PC-9 (cell line): ENCODE data around the gene ZBTB7C.

ENCODE experiments used
- EZH2 ChIP-seq: fragments of 200-600 bp; sonication (generic); IDR thresholded peaks from 2 replicates; pipeline ENCODE4 v1.8.0; 2017; ENCODE audit warnings: antibody characterized with exemption, low read depth
- TF ChIP-seq, protein P1 (sequence below): fragments of 200-600 bp; sonication (generic); conservative IDR thresholded peaks from 2 replicates; pipeline ENCODE4 v1.6.1; 2017; ENCODE audit warnings: mixed run types, antibody characterized with exemption, mild to moderate bottlenecking, moderate library complexity

DNA sequence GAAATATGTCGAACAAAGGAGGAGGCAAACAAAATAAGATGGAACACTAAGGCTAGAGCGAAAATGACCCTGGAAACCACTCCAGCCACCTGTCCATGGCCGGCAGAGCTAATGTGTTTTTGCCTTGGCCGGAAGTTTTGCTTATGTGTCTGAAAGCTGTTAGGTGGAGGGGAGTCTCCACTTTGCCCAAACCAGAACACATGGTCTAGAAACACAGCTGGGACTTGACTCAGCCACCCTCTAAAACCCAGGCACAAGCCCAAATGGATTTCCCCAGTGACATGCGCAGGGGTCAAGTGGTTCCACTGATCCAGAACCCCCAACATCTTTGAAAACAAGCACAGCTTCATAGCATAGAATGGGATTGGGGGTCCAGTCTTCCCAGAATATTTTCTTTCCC lies 159.3 kb downstream of the ZBTB7C start:
- no peak for TF ChIP-seq EZH2
- TF ChIP-seq, protein P1, sequence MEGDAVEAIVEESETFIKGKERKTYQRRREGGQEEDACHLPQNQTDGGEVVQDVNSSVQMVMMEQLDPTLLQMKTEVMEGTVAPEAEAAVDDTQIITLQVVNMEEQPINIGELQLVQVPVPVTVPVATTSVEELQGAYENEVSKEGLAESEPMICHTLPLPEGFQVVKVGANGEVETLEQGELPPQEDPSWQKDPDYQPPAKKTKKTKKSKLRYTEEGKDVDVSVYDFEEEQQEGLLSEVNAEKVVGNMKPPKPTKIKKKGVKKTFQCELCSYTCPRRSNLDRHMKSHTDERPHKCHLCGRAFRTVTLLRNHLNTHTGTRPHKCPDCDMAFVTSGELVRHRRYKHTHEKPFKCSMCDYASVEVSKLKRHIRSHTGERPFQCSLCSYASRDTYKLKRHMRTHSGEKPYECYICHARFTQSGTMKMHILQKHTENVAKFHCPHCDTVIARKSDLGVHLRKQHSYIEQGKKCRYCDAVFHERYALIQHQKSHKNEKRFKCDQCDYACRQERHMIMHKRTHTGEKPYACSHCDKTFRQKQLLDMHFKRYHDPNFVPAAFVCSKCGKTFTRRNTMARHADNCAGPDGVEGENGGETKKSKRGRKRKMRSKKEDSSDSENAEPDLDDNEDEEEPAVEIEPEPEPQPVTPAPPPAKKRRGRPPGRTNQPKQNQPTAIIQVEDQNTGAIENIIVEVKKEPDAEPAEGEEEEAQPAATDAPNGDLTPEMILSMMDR: no peak
